ENCODE results near the gene SLC24A2. TPM values are rescaled to one million over a fixed set of nuclear protein-coding genes. Genes with fewer than 3 reads are reported as not detected.
"Not testable (repeated sequence)": the region's sequence is repeated elsewhere in the genome, so short reads cannot be mapped to it uniquely, and the experiment has no call there.

SLC24A2 gene
- polyA plus RNA-seq (ENCODE audit: insufficient read length in 12 of 12): 1 to 10 TPM in 6 of 12 donors, under 1 TPM in 5, not detected in 1; 0.68 to 2.0 (median 1.0) TPM
- long read RNA-seq, donor 1: 0 reads
- long read RNA-seq, donor 2: 0 reads
- long read RNA-seq, donor 3: 0 reads
- long read RNA-seq, donor 4: 0 reads
- long read RNA-seq, donor 5: 0 reads
- long read RNA-seq, donor 6: 0 reads
- long read RNA-seq, donor 7: 0 reads
- long read RNA-seq, donor 8: 0 reads
- long read RNA-seq, donor 9: 0 reads
- long read RNA-seq, donor 10: 0 reads
- long read RNA-seq, donor 11: 0 reads

- DNase-seq: no peak
These were observed at the start of gene SLC24A2 for GRCh38 chr9:19788614-19789271. Gene SLC24A2 (minus strand): TSS chr9:19789037.

DNA sequence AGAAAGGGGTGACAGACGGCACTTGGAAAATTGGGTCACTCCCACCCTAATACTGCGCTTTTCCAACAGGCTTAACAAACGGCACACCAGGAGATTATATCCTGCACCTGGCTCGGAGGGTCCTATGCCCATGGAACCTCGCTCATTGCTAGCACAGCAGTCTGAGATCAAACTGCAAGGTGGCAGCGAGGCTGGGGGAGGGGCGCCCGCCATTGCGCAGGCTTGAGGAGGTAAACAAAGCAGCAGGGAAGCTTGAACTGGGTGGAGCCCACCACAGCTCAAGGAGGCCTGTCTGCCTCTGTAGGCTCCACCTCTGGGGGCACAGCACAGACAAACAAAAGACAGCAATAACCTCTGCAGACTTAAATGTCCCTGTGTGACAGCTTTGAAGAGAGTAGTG, 44.5 kb upstream of the SLC24A2 start:
- DNase-seq: not testable (repeated sequence)

- no peak for DNase-seq
These were observed 42.0 kb upstream of the SLC24A2 start for GRCh38 chr9:19830796-19831195.

DNA sequence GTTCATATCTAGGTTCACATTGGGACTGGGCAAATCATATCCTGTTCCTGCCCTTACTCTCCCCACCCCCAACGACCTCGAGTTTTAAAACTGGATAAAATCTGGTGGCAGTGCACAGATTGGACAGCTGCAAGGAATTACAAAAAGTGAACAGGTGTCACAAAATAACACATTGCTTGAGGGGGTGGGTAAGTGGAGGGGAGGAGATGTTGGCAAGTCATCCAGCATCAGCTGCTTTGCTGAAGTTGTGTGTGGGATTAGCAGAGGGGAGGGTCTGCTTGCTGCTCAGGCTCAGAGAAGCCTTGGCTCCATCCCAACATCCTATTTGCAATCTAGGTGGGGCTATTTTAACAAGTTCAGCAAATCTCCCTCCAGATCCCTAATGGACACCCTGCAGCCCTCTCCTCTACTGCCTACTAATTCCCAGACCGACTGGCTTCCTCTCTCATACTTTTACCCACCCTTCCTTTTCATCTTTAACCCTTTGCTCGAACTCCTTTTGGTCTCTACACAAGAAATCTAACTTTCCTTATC, 39.8 kb upstream of the SLC24A2 start:
- DNase-seq: peak; percentile 15

DNA sequence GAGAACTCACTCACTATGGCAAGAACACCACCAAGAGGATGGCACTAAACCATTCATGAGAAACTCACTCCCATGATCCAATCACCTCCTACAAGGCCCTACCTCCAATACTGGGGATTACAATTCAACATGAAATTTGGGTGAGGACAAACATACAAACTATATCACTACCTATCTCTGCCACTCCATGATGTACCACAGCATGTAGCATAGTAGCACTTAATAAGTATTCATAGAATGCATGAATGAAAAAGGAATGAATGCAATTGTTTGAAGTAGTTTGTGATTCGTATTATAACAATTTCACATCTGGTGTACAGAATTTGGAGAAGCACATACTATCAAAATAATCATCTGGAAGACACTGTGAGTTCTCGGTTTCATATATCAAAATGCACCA, 27.9 kb upstream of the SLC24A2 start:
- no peak for DNase-seq

- no peak for DNase-seq
These were observed 23.4 kb upstream of the SLC24A2 start for GRCh38 chr9:19812194-19812593.

- DNase-seq: no peak
These were observed 20.8 kb upstream of the SLC24A2 start for GRCh38 chr9:19809422-19810269.

GRCh38 chr9:19807182-19807892, 18.5 kb upstream of the SLC24A2 start:
- DNase-seq: no peak

GRCh38 chr9:19804431-19804830, 15.6 kb upstream of the SLC24A2 start:
- no peak for DNase-seq

DNA sequence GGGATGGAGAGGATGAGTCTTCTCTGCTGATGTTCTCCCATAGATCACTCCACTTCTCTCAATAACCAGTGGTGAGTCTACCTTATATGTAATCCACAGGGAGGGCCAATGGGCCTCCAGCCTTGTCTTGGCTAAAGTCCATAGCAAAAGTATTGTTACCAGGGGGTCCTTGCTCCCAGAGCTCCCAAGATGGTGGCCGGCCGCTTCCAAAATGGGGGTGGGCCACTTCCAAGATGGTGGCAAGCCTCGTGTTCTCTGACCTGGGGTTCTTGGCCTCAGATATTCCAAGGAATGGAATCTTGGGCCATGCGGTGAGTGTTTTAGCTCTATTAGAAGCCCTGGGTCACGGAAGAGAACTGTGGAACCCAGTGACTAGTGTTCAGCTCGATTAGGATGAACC, 12.0 kb upstream of the SLC24A2 start:
- no peak for DNase-seq

DNA sequence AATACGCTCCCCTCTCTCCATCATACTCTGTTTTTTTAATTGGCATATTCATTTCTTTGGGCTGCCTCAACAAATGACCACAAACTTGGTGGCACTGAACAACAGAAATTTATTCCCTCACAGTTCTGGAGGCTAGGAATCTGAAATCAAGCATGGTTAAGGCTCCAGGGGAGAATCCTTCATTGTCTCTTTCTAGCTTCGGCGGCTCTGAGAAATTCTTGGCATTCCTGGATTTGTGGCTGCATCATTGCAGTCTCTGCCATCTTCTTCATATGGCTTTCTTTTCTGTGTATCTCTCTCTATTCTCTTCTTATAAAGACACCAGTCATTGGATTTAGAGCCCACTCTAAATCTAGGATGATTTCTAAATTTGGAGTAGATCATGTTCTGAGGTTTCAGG, 10.9 kb upstream of the SLC24A2 start:
- DNase-seq: no peak

DNA sequence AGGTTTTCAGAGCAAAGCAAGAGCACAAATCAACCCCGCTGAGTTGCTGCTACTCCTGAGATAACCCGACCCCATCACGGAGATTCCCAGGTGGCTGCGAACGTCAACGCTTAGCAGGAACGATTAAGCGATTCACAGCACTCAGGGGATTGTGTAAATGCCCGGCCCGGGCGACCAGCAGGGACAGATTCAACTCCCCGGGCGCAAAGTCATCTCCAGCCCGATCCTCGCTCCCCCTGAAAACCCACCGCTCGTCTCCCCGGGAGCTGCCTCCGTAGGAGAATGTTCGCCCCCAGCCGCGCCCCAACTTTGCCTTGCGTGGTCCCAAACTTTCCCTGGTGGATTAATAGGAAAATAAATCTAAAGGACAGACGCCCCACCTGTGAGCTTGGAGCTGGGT, 685 bp downstream of the SLC24A2 start:
- no peak for DNase-seq

- DNase-seq: no peak
These were observed 1.2 kb downstream of the SLC24A2 start for GRCh38 chr9:19787672-19788071.

- no peak for DNase-seq
These were observed 3.6 kb downstream of the SLC24A2 start for GRCh38 chr9:19785230-19785629.

- no peak for DNase-seq
These were observed 4.7 kb downstream of the SLC24A2 start for GRCh38 chr9:19784136-19784535.

DNA sequence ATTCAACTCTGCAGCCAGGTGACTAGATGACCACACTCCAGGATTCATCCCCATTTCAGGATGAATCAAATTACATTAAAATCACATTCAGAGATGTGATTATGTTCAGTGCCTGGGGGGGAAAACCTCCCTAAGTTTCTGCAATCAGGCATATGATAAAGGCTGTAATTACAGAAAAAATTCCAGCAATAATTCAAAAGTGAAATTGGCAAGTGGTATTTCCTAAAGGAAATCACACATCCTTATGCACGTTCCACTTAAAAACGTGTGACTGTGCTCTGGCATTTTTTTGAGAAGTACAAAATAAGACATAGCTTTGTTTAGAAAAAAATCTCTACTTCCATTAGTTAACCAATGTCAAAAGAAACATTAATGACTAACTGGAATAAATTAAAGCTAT, 5.3 kb downstream of the SLC24A2 start:
- DNase-seq: no peak

DNA sequence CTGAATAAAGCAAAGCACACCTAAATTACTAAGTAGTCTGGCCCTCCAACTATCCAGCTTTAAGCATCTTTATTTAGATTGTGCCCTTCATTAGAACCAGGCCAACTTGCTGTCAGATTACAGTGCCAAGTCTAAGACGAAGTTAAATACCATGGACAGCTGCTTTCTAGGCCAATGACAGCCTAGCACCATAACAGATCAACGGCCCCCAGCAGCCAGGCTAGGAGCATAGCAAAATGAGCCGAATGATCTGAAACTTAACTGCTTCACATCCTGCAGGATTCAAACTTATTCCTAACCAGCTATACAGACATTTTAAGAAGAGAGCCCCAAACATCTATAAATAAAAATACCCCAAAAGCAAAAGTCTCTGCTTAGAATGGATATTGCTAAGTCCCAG, 6.8 kb downstream of the SLC24A2 start:
- DNase-seq: peak; percentile 8

- no peak for DNase-seq
These were observed 7.6 kb downstream of the SLC24A2 start for GRCh38 chr9:19781240-19781639.

DNA sequence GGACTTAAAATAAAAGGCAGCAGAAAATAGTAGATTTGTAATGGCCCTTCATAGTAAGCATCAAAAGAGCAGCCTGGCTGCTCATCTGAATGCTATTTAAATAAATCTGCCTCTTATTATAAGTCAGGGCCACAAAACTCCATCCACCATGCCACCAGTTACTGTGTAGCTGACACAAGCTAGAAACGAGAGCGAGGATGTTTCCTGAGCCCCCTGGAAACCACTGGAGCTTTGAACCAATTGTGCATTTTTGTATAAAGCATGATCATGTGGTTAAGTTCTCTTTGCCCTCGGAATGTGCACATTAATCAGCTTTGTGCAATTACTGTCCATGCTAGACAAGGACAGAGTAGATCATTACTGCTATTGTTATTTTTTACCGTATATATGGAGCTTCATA, 17.4 kb downstream of the SLC24A2 start:
- no peak for DNase-seq

- no peak for DNase-seq
These were observed 17.9 kb downstream of the SLC24A2 start for GRCh38 chr9:19770973-19771372.

DNA sequence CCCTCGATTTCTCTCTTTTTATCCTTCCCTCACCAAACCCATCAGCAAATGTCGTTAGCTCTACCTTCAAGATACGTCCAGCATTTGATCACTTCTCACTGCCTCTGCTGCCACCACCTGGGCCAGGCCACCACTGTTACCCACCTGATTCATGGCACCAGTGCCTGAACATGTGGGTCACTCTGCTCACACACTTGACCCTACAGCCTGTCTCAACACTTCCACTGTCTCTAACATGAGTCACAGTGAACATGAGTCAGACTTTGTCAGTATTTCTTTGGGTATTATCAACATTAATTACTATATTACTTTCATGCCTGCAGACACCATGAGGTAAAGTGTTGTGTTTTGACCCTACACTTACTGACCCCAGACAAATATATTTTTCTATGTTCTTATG, 19.6 kb downstream of the SLC24A2 start:
- no peak for DNase-seq

DNA sequence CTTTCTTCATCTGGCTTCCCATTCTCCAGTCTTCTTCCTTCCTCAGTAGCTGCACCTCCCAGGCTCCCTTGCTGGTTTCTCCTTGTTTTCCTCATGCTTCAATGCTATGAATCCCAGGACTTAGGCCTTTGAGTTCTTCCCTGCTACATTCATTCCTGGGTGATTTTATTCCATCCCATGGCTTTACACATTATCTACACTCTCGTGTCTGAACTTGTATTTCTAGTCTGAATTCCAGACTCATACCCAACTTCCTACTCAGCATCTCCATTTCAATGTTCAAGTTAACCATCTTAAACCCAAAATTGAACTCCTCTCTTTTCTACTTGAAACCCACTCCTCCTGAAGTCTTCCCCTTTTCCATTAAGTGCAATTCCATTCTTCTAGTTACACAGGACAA, 20.0 kb downstream of the SLC24A2 start:
- no peak for DNase-seq

Data from muscle of arm (tissue), 14 donors.